Measurements from ENCODE around the gene CAPZB.

The CAPZB gene

GRCh38 chr1:19317126-19317910 is 168.0 kb downstream of the CAPZB start:
- DNase-seq, result no peak
- no peak overlapping the region for H3K4me3 Mint-ChIP-seq
- H3K27me3 Mint-ChIP-seq, result no peaks in the 10 kb centered on the region
- peaks cover 27% of the 10 kb centered on the region for H3K4me1 Mint-ChIP-seq (ENCODE audit: low read depth)
- peaks cover 4% of the 10 kb centered on the region for H3K36me3 Mint-ChIP-seq (ENCODE audit: low read depth)
- no peaks in the 10 kb centered on the region for H3K9me3 Mint-ChIP-seq
- no peak overlapping the region for H3K27ac Mint-ChIP-seq

DNA sequence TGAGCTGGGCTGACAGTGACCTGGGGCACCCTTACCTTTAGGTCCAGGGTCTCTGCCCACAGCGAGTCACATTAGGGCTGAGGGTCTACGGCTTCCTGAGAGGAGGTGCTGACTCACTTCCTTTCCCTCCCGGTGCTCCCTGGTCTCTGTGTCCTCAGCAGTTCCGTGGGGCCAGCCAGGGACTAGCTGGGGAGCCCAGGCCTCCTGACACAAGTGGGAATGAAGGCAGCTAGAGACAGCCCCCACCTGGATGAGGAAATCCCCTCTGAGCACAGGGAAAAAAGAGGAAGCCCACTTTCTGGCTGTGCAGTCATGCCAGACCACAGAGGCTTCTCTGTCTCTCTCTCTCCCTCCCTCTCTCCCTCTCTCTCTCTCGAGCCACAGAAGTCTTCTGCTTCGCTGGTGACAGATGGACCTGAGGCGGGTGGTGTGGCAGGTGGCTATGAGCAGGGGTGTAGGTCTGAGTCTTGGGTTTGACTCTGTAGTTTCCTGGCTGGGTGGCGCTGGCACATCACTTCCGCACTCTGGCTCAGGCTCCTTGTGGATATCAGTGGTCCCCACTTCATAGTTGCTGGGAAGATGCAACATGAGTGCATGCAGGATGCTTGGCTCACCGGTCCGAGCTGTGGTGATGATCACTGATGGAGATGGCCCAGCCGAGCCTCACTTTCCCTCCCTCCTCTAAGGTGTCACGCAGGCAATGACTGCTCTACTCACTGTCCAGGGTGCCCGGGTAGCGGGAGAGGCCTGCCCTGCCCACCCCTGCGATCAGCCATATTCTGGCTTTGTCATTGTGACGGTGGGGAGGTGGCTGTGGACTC is 169.8 kb downstream of the CAPZB start:
- Mint-ChIP-seq H3K4me1 (ENCODE audit: low read depth) (peaks cover 37% of the 10 kb centered on the region), H3K27ac (peak overlapping the region; percentile 47), H3K27me3 (no peaks in the 10 kb centered on the region), H3K36me3 (ENCODE audit: low read depth) (peaks cover 11% of the 10 kb centered on the region), H3K4me3 (no peak overlapping the region), H3K9me3 (no peaks in the 10 kb centered on the region)
- peak; percentile 28 for DNase-seq

GRCh38 chr1:19313961-19314882 is 171.1 kb downstream of the CAPZB start:
- Mint-ChIP-seq H3K27me3 (no peaks in the 10 kb centered on the region), H3K9me3 (no peaks in the 10 kb centered on the region), H3K4me3 (no peak overlapping the region), H3K4me1 (ENCODE audit: low read depth) (peaks cover 43% of the 10 kb centered on the region), H3K27ac (no peak overlapping the region), H3K36me3 (ENCODE audit: low read depth) (peaks cover 11% of the 10 kb centered on the region)
- DNase-seq, result peak; percentile 29

GRCh38 chr1:19313636-19313959 is 171.7 kb downstream of the CAPZB start:
- Mint-ChIP-seq H3K4me1 (ENCODE audit: low read depth) (peaks cover 44% of the 10 kb centered on the region), H3K27me3 (no peaks in the 10 kb centered on the region), H3K9me3 (no peaks in the 10 kb centered on the region), H3K4me3 (peak overlapping the region; percentile 79), H3K27ac (peak overlapping the region; percentile 86), H3K36me3 (ENCODE audit: low read depth) (peaks cover 14% of the 10 kb centered on the region)
- no peak for DNase-seq

GRCh38 chr1:19312782-19313635 is 172.3 kb downstream of the CAPZB start:
- Mint-ChIP-seq H3K4me1 (ENCODE audit: low read depth) (peaks cover 44% of the 10 kb centered on the region), H3K36me3 (ENCODE audit: low read depth) (peaks cover 20% of the 10 kb centered on the region)

GRCh38 chr1:19311931-19312781 is 173.2 kb downstream of the CAPZB start, which contains the start of the genes AKR7A2 and SLC66A1:
Gene AKR7A2, minus strand, starts transcription at chr1:19312144. Its CDS starts 20 bp downstream, at chr1:19312124.
Gene SLC66A1, plus strand, starts transcription at chr1:19312326. Its CDS starts 5,352 bp downstream, at chr1:19317678.
- Mint-ChIP-seq H3K4me1 (ENCODE audit: low read depth) (peaks cover 44% of the 10 kb centered on the region), H3K36me3 (ENCODE audit: low read depth) (peaks cover 25% of the 10 kb centered on the region), H3K27me3 (no peaks in the 10 kb centered on the region), H3K4me3 (peak within 1 kb of the TSS; percentile 87), H3K27ac (peak within 1 kb of the TSS; percentile 87), H3K9me3 (no peaks in the 10 kb centered on the region)
- DNase-seq, result peak; percentile 96

More at GRCh38 chr1:19312782-19313635, 172.3 kb downstream of the CAPZB start:
- Mint-ChIP-seq H3K27me3 (no peaks in the 10 kb centered on the region), H3K27ac (peak overlapping the region; percentile 86), H3K9me3 (no peaks in the 10 kb centered on the region), H3K4me3 (peak overlapping the region; percentile 79)
- no peak for DNase-seq

GRCh38 chr1:19311503-19311930 is 173.8 kb downstream of the CAPZB start:
- H3K27me3 Mint-ChIP-seq, result no peaks in the 10 kb centered on the region
- DNase-seq, result peak; percentile 58
- peaks cover 31% of the 10 kb centered on the region for H3K36me3 Mint-ChIP-seq (ENCODE audit: low read depth)
- peak overlapping the region; percentile 87 for H3K4me3 Mint-ChIP-seq
- peak overlapping the region; percentile 87 for H3K27ac Mint-ChIP-seq
- H3K4me1 Mint-ChIP-seq (ENCODE audit: low read depth), result peaks cover 44% of the 10 kb centered on the region
- no peaks in the 10 kb centered on the region for H3K9me3 Mint-ChIP-seq

DNA sequence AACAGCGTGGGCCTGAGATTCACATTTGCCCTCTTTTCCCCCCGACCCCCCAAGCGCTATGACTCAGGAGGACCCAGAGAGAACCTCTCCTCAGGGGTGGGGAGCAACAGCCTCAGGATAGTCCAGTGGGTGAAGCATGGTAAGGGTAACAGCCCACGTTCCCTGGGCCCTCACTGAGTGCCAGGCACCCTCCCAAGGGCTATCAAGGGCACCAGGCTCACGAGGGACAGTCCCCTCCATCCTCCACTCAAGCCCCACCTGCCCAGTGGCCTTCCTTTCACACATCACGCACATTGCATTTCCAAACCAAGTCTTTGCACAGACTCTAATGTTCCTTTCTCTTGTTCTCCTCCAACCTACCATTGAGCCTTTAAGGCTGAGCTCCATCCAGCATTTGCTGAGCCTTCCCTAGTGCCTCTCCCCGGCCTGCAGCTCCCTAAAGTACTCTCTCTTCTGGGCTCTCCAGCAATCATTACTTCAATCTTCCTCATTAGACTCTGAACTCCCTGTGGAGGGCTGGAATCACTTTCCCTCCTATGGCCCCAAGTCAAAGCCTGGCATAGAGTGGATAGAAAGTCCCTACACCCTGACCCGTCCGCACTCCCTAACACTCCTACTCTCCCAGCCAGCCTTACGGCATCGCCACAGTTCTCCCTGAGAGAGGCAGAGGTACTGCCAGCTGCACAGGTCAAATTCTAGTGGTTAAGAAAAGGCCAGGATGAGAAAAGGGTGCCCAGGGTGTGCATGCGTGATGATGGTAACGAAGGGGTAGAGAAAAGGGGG is 174.4 kb downstream of the CAPZB start:
- peak; percentile 30 for DNase-seq
- Mint-ChIP-seq H3K27ac (peak overlapping the region; percentile 87), H3K9me3 (no peaks in the 10 kb centered on the region), H3K27me3 (no peaks in the 10 kb centered on the region), H3K4me1 (ENCODE audit: low read depth) (peaks cover 39% of the 10 kb centered on the region), H3K4me3 (peak overlapping the region; percentile 87), H3K36me3 (ENCODE audit: low read depth) (peaks cover 37% of the 10 kb centered on the region)

DNA sequence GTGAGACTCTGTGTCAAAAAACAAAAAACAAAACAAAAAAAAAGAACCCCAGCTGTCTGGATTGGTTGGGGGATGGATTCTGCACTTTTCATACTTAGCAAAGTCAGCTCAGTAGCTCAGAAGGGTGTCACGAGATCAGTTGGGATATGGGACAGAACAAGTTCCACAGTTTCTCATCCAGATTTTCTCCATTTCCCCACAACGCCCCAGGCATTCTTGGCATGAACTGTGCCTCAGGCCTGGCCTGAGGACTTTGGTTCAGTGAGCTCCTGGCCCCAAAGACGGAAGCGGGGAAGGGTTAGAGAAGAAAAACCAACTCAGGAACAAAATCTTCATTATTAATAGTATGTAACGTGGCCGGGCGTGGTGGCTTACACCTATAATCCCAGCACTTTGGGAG is 175.3 kb downstream of the CAPZB start:
- H3K9me3 Mint-ChIP-seq, result no peaks in the 10 kb centered on the region
- H3K27ac Mint-ChIP-seq, result no peak overlapping the region
- peak overlapping the region; percentile 87 for H3K4me3 Mint-ChIP-seq
- no peak for DNase-seq
- H3K27me3 Mint-ChIP-seq, result no peaks in the 10 kb centered on the region
- peaks cover 31% of the 10 kb centered on the region for H3K4me1 Mint-ChIP-seq (ENCODE audit: low read depth)
- H3K36me3 Mint-ChIP-seq (ENCODE audit: low read depth), result peaks cover 45% of the 10 kb centered on the region

DNA sequence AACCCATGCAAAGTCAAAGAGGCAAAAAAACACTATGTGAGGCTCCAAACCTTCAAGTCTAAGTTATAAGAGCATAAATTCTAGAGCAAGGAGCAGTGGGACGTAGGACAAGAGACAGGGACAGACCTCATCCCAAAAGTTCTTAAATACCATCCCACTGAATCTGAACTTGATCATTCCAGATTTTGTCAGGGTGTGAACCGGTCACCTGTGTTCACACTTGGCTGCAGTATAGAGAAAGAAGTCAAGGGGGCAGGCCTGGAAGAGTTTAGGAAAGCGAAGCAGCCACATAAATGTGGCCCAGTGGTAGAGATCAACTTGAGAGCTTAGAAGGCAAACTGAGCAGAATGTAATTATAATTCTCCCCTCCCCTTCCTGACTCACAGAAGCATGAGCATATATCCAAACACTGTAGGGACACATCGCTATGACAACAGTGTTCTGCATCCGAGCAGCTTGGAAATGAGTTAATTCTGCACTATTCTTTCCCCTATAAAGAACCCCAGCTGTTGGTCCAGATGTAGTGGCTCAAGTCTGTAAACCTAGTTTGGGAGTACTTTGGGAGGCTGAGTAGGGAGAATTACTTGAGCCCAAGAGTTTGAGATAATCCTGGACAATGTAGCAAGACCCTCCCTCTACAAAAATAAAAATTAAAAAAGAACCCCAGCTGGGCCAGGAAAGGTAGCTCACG is 176.1 kb downstream of the CAPZB start:
- H3K4me3 Mint-ChIP-seq, result no peak overlapping the region
- no peak overlapping the region for H3K27ac Mint-ChIP-seq
- peaks cover 53% of the 10 kb centered on the region for H3K36me3 Mint-ChIP-seq (ENCODE audit: low read depth)
- DNase-seq, result no peak
- peaks cover 29% of the 10 kb centered on the region for H3K4me1 Mint-ChIP-seq (ENCODE audit: low read depth)
- no peaks in the 10 kb centered on the region for H3K27me3 Mint-ChIP-seq
- no peaks in the 10 kb centered on the region for H3K9me3 Mint-ChIP-seq

DNA sequence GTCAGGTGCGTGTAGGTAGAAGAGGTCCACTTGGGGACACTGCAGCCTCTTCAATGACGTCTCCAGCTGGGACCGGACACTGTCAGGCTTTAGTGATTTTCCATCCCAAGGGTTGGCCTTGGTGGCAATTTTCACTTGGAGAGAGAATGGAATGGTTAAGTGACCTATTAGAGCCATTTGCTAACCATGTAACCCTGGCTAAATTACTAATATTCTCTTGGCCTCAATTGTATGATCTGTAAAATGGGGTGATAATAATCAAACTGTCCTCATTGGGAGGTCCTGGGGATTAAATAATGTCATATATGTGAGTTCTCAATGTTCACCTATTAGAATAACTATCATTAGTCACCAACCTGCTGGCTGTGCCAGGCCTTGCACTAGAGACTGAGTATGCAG is 176.8 kb downstream of the CAPZB start:
- Mint-ChIP-seq H3K4me1 (ENCODE audit: low read depth) (peaks cover 27% of the 10 kb centered on the region), H3K27me3 (no peaks in the 10 kb centered on the region), H3K4me3 (no peak overlapping the region), H3K9me3 (no peaks in the 10 kb centered on the region), H3K27ac (no peak overlapping the region), H3K36me3 (ENCODE audit: low read depth) (peaks cover 61% of the 10 kb centered on the region)
- no peak for DNase-seq

Data from activated T-cell treated with anti-CD3 and anti-CD28 coated beads, Interleukin-2, amount 50 U/mL, for 24 hours (primary cell).